ENCODE results near the gene AQP10.

Gene AQP10

DNA sequence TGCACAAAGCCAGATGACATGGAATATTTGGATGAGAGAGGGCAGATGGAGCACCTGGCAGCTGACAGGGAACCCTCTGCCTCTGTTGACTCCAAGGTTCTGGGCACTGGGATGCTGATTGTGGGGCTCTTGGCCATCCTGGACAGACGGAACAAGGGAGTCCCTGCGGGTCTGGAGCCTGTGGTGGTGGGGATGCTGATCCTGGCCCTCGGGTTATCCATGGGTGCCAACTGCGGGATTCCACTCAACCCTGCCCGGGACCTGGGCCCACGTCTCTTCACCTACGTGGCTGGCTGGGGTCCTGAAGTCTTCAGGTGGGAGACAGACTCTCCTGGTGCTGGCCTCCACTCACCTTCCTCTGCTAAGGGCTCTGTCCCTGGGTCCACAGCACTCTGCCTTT is 2.6 kb downstream of the AQP10 start:
- in situ Hi-C loops (cut with HindIII; ENCODE audit: low sequenced_read_pairs): no loop called here

GRCh38 chr1:154324241-154324640 is 3.3 kb downstream of the AQP10 start:
- in situ Hi-C loops (cut with HindIII; ENCODE audit: low sequenced_read_pairs): no loop called here

DNA sequence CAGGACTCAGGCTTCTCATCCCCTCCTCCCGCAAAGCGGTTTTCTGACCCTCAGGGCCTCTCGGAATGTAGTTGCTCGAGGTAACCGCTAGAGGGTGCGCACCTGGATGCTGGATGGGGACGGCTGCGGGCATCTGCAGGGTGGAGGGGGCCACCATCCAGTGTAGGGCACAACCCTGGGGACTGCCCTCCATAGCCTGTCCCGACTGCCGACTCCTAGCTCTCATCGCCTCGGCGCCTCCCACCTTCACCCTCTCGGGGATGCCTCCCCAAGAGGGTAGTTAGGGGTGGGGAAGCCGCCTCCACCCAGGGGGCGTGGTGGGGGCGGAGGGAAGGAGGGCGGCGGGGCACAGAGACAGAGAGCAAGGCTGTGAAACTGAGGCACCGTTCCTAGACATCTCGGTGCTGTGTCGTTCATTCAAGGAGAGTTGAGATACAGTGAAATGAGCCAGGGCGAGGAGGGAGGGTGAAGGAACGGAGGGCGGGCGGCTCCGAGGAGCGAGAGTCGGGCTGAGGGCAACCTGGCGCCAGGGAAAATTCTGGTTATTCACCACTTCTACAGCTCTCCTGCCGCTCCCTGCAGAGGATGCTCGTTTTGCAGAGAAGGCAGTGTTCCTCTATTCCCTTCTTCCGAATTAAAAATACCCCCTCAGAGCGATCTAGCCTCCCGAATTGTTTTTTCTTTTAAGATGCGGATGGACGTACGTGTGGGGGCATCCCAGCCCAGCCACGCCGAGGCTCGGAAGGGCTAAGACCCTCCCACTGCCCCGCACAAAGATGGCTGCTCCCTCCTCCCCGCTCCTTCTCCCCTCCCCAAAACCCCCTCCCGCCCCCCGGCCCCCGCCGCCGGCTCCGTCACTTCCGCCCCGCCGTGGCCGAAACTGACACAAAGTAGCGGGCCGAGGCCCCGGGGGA is 4.0 kb downstream of the AQP10 start, which contains the start of gene ATP8B2:
Gene ATP8B2, plus strand, starts transcription at position 857 of the 914 bp plus-strand sequence. CDS start 2,617 bp downstream, outside the sequence.
- in situ Hi-C loops (cut with HindIII; ENCODE audit: low sequenced_read_pairs): no loop called here

DNA sequence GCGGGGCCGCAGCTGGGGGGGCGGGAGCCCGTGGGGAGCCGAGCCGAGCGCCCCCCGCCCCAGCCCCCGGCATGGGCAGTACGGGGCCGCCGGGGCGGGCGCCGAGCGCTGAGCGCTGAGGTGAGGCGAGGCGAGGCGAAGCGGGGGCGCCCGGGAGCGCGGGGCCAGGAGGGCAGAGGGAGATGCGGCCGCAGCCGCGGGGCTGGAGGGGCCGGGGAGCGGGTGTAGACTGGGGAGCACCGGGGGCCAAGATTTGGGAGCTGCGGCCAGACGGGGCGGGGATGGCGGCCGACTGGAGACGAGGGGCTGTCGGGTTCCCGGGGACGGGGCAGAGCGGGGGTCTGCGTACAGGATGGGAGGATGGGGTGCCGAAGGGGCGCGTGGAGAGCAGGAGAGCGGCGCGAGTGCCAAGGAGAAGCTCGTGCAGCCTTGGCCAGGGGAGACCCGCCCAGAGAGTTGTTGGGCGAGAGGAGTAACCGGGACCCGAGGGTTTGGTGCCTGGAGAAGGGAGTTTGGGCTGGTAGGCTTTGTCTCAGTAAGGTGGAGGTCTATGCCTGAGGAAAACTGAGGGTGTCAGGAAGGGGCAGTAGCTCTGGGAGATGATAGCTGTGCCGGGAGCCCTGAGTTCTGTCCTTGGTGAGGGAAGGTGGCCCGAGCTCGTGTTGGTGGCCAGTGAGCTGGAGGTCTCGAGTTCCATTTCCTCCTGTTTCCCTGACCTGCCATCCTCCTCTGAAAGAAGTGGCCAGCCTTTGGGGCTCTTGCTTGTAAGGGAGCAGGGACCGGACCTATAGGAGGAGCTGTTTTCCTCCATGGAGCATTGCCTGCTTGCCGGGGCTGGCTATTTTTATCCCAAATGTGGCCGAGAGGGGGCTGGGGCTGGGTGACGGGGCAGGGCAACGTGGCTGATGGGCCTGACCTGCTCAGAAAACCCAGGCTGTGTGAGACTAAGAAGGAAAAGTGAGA is 5.0 kb downstream of the AQP10 start:
- in situ Hi-C loops (cut with HindIII; ENCODE audit: low sequenced_read_pairs): no loop called here

DNA sequence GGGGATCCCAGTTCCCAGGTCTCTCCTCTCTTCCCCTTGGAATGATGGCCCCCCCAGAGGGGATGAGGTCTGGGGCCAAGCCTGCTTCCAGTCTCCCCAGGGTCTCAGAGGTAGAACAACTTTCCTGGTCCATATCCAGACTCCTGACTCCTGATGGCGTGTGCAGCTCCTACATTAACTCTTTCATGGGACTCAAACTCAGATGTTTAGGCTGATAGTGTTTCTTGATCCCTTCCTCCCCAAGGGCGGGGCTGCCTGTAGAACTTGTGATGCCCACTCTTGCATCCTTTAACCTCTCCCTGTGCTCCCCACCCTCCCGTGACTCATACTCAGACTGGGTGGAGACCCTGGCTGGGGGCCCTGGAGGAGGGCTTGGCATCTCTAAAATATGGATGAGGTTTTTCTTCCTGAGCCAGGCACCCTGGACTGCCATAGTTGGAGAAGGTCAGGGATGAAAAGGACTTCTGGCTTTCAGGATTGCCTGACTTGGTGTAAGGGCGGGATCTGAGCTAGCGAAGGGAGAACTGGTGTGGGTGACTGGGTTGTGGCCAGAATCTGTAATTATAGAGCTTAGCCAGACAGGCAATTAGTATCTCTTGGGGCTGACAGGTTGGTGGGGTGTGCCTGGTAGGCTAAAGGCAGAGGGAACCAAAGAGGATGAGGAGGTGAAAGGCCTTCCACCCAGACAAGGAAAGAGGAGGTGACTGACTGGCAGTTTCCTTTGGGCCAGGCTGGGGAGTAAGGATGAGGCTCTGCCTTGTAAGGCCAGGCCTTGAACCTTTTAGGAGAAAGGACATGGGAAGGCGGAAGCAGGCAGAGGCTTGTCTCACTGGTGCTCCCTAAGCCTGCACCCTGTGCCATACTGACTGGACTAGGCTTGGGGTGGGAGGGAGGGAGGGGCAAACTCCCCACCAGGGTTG is 5.9 kb downstream of the AQP10 start:
- in situ Hi-C loops (cut with HindIII; ENCODE audit: low sequenced_read_pairs): no loop called here

DNA sequence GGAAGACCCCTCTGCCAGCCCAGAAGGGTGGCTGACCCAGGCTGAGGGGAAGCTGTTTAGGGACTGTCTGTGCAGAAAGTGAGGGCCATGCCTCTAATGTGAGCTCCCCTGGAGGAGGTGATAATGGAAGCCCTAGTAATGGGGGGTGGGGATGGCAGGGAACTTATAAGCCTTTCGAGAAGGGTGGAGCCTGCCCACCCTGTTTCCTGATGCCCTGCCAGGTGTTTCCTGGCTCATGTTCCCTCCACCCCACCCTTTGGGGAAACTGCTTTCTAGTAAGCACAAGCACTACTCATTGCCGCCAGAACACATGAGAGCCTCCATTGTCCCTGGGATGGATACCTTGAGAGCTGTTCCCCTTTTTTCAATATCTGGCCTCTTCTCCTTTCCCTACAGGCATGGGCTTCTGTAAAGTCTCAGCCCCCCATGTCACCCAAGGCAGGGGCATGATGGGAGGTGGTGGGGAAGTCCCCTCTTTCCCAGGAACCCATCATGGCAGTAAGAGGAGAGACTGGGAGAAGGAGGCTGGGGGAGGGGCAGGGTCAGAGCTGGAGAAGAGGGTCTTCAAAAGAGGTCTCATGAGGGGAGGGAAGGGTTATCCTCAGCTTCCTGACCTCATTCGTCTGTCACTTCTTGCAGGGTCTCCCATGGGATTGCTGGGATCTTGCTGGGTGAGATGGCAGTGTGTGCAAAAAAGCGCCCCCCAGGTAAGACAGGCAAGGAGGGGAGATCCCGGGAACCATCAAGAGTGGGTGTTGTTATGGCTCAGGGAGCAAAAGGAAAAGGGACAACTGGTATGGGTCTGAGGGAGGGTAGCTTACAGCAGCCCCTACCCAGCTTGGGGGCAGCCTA is 6.8 kb downstream of the AQP10 start:
- in situ Hi-C loops (cut with HindIII; ENCODE audit: low sequenced_read_pairs): no loop called here

GRCh38 chr1:154328318-154329151 is 7.6 kb downstream of the AQP10 start:
- in situ Hi-C loops (cut with HindIII; ENCODE audit: low sequenced_read_pairs): no loop called here

DNA sequence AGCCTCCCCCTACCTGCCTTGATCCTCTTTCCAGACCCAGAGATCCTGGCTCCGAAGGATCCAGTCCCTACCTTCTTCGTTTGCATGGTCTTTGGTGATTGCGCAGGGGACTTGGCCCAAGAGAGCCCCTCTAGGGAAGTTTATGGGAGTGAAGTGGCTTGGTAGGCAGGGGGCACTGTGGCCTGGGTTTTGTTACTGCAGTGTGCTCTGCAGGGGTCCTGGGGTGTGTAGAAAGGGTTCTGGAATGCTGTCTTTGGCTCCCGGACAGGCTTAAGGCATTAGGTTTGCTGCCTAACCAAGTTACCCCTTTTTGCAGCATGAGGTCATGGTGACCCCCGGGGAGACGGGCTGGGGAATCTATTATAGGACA is 8.2 kb downstream of the AQP10 start:
- in situ Hi-C loops (cut with HindIII; ENCODE audit: low sequenced_read_pairs): no loop called here

- in situ Hi-C loops (cut with HindIII; ENCODE audit: low sequenced_read_pairs): no loop called here
Observed at GRCh38 chr1:154329551-154330131, 8.7 kb downstream of the AQP10 start.

DNA sequence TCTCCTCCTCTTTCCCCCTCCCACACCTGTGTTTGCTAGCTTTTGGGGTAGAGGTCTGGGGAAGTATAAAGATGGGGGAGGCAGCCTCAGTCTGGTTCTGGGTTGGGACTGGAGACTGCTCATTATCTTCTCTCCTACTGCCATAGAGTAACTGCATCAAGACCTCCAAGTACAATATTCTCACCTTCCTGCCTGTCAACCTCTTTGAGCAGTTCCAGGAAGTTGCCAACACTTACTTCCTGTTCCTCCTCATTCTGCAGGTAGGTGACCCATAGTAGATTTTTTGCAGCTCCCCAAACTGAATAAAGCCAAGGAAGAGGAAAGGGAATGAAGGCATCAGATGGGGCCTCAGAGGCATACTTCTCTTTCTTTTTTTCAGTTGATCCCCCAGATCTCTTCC is 9.8 kb downstream of the AQP10 start:
- in situ Hi-C loops (cut with HindIII; ENCODE audit: low sequenced_read_pairs): no loop called here

DNA sequence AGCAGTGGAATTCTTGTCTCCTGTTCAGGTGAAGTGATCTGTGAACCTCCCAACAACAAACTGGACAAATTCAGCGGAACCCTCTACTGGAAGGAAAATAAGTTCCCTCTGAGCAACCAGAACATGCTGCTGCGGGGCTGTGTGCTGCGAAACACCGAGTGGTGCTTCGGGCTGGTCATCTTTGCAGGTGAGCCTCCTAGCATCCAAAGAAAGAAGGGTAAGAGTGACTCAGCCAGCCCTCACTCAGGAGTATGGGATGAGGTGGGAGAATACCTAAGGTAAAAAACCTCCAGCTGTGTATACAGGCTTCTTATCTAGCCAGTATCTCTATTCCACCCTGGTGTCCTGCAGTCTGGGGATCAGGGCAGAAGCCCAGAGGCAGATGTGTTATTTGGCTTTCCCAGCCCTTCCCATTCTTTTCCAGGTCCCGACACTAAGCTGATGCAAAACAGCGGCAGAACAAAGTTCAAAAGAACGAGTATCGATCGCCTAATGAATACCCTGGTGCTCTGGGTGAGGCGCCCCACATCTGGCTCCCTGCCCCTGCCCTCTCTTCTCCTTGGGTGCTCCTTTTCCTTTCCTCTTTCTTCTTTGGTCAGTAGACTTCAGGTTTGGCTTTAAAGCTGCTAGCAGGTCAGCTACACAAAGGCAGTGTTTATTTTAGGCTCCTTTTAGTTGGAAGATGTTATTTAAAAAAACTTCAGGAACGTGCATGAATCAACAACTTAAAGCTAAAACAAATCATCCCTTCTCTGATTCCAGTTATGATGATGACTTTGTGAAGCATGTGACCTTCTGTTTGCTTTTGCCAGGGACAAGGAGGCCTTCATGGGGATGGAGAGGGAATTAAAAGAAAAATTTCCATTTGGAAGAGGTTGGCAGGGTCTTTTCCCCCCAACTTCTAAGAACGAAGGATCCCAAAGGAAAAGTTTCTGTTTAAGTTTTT is 13.5 kb downstream of the AQP10 start:
- in situ Hi-C loops (cut with HindIII; ENCODE audit: low sequenced_read_pairs): no loop called here

DNA sequence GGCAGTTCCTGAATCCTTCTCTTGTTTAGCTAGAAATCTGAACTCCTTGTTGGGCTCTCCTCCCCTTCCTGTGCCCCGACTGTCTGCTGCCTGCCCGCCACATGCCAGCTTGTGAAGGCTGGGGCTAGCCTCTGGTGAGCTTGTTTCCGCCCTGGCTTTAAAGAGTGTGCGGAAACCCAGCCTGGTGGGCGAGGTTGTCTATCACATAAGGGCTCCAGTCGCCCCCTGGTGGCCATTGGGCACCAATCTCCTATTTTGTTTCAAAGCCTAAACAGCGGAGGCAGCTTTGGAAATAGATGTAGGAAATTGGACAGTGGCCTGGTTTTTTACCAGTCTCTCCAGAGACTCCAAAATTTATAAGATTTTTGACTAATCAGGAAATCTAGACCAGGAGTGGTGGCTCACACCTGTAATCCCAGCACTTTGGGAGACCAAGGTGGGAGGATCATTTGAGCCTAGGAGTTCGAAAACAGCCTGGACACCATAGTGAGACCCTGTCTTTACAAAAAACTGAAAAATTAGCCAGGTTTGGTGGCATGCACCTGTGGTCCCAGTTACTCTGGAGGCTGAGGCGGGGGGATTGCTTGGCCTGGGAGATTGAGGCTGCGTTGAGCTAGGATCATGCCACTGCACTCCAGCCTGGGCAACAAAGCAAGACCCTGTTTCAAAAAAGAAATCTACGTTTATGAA is 14.3 kb downstream of the AQP10 start:
- in situ Hi-C loops (cut with HindIII; ENCODE audit: low sequenced_read_pairs): no loop called here

- in situ Hi-C loops (cut with HindIII; ENCODE audit: low sequenced_read_pairs): no loop called here
Observed at GRCh38 chr1:154337253-154337894, 16.5 kb downstream of the AQP10 start.

DNA sequence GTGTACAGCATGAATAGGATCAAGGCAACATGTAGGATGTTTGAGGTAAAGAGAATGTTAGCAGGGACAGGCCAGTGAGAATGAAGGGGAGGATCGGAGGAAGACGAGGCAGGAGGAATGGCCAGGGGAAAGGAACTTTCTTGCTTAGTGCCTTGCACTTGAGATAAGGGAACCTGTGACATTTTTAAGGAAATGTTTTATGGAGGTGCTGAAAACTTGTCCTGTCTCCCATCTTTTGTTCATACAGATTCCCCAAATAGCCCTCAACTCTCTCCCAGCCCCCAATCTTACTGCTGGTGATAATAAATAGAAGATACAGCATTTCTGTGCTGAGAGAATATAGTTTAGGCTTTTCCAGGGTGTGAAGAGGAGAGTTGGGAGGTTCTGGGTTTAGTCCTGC is 18.0 kb downstream of the AQP10 start:
- in situ Hi-C loops (cut with HindIII; ENCODE audit: low sequenced_read_pairs): no loop called here

DNA sequence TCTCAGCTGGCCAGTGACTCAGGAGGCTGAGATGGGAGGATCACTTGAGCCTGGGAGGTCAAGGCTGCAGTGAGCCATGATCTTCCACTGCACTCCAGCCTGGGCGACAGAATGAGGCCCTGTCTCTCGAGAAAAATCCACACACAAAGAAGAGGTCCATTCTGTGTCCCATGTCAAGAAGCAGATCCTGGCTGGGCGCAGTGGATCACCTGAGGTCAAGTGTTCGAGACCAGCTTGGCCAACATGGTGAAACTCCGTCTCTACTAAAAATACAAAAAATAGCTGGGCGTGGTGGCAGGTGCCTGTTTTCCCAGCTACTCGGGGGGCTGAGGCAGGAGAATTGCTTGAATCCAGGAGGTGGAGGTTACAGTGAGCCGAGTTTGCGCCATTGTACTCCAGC is 20.5 kb downstream of the AQP10 start:
- in situ Hi-C loops (cut with HindIII; ENCODE audit: low sequenced_read_pairs): loop anchor here (5.0 kb wide), 1 partner anchor 61 kb away; no protein-coding TSS in a partner anchor

DNA sequence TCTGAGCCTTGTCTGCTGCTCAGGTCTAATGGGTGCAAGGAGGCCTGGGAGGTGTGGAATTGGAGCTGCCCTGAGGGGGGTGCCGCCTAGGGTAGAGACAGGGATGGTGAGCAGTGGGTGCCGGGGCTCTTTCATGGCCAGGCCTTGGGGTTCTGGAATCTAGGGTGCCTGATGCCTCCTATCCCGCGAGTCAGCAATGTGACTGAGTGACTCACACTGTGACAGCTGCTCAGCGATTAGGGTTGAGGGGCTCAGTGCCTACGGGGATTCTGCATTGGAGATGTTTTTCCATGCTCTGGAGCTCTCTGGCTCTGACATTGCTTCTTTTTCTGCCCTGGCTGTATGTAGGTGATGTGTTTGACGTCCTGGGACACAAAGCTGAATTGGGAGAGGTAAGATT is 21.2 kb downstream of the AQP10 start:
- in situ Hi-C loops (cut with HindIII; ENCODE audit: low sequenced_read_pairs): loop anchor here (5.0 kb wide), 1 partner anchor 60 kb away; no protein-coding TSS in a partner anchor

Data from endothelial cell of hepatic sinusoid (primary cell).